Ovary (tissue), 3 donors: Measurements from ENCODE around the gene TNS3.
"Not testable (repeated sequence)": the region's sequence is repeated elsewhere in the genome, so short reads cannot be mapped to it uniquely, and the experiment has no call there.

Source experiments
- CTCF ChIP-seq, 3 donors: fragments of 450-650 bp in 2 of 3; fragments of 200-600 bp in 1 of 3; IDR thresholded peaks; one replicate each; pipeline versions ENCODE4 v1.5.1 to v1.8.0; 2016 to 2022; ENCODE audit warnings: antibody characterized with exemption in 3 of 3, mild to moderate bottlenecking in 1 of 3
- POLR2A ChIP-seq: fragments of 450-650 bp; IDR thresholded peaks from one replicate; pipeline ENCODE4 v1.6.1; 2017; ENCODE audit warnings: antibody characterized with exemption, mild to moderate bottlenecking, moderate library complexity
- donor health status: DM: no; HTN: no; CAD: no.

GRCh38 chr7:47606593-47607046, 24.7 kb upstream of the TNS3 start:
- TF ChIP-seq CTCF (IDR thresholded peaks at IDR 0.05); POLR2A: not testable (repeated sequence)
